Fibroblast of lung (primary cell): ENCODE measurements around the gene TENM3. TPM values are rescaled to one million over a fixed set of nuclear protein-coding genes. Genes with fewer than 3 reads are reported as not detected.

Source experiments
- DNase-seq, 2 donors: peaks; one replicate each; pipeline versions ENCODE4 v3.0.0 to v3.0.0-alpha.2; 2010; ENCODE audit warnings: low read depth in 2 of 2
- H2AFZ ChIP-seq: 2 replicates; pipeline ENCODE4 v1.5.1; 2012; ENCODE audit warnings: low read length, control low read depth, inconsistent platforms
- H3K27ac ChIP-seq: 2 replicates; pipeline ENCODE4 v1.5.1; 2011; ENCODE audit warnings: low read length, control low read depth; ENCODE audit not compliant: insufficient read depth
- H3K27me3 ChIP-seq: 2 replicates; pipeline ENCODE4 v1.5.1; 2011; ENCODE audit warnings: mild to moderate bottlenecking, low read length; ENCODE audit not compliant: control insufficient read depth, insufficient read depth
- H3K36me3 ChIP-seq: 2 replicates; pipeline ENCODE4 v1.5.1; 2011; ENCODE audit warnings: low read length; ENCODE audit not compliant: control insufficient read depth, insufficient read depth
- H3K4me1 ChIP-seq: 2 replicates; pipeline ENCODE4 v1.5.1; 2011; ENCODE audit warnings: low read length; ENCODE audit not compliant: control insufficient read depth, insufficient read depth; ENCODE audit errors: extremely low read depth
- H3K4me2 ChIP-seq: 2 replicates; pipeline ENCODE4 v1.5.1; 2011; ENCODE audit warnings: low read length, control low read depth; ENCODE audit not compliant: insufficient read depth; ENCODE audit errors: extremely low read depth
- H3K4me3 ChIP-seq, 4 experiments: fragments of 200-600 bp in 1 of 4; sonication (generic) in 1 of 4; replicated peaks in 1 of 4; 2 replicates each; pipeline ENCODE4 v1.5.1; 2011 to 2016; ENCODE audit warnings: low read length in 4 of 4, low read depth in 3 of 4, mild to moderate bottlenecking in 3 of 4, control low read depth in 2 of 4, inconsistent platforms in 1 of 4, mixed read lengths in 1 of 4; ENCODE audit not compliant: insufficient read depth in 1 of 4; ENCODE audit errors: control extremely low read depth in 1 of 4
- H3K79me2 ChIP-seq: 2 replicates; pipeline ENCODE4 v1.5.1; 2012; ENCODE audit warnings: mild to moderate bottlenecking, low read length, inconsistent platforms; ENCODE audit not compliant: control insufficient read depth, insufficient read depth
- H3K9ac ChIP-seq: 2 replicates; pipeline ENCODE4 v1.5.1; 2011; ENCODE audit warnings: mild to moderate bottlenecking, low read length, control low read depth; ENCODE audit not compliant: insufficient read depth
- H3K9me3 ChIP-seq: 2 replicates; pipeline ENCODE4 v1.5.1; 2012; ENCODE audit warnings: low read depth, low read length; ENCODE audit not compliant: control insufficient read depth, insufficient read depth
- H4K20me1 ChIP-seq: 2 replicates; pipeline ENCODE4 v1.5.1; 2011; ENCODE audit warnings: low read length; ENCODE audit not compliant: control insufficient read depth, insufficient read depth; ENCODE audit errors: extremely low read depth
- CTCF ChIP-seq, 2 donors: IDR thresholded peaks in 1 of 2; conservative IDR thresholded peaks in 1 of 2; 1 replicate in 1 of 2; 2 replicates in 1 of 2; pipeline ENCODE4 v1.5.1; 2011 to 2012; ENCODE audit warnings: low read length in 2 of 2, control low read depth in 1 of 2, inconsistent platforms in 1 of 2, low read depth in 1 of 2, mild to moderate bottlenecking in 1 of 2
- EZH2 ChIP-seq: IDR thresholded peaks from 2 replicates; pipeline ENCODE4 v1.5.1; 2012; ENCODE audit warnings: low read length, control low read depth, mild to moderate bottlenecking; ENCODE audit errors: missing control alignments
- polyA plus RNA-seq, 2 donors: library from polyadenylated mRNA; depleted of rRNA in 1 of 2; stranded (reverse) in 1 of 2; unstranded in 1 of 2; fragments of >200 nt; gene quantifications; 2 replicates each; pipeline ENCODE4 v1.2.1, GENCODE V29; 2011 to 2012; ENCODE audit warnings: missing spikeins in 1 of 2
- total RNA-seq: library from RNA; depleted of rRNA; stranded (reverse); fragments of >200 nt; gene quantifications from 2 replicates; pipeline ENCODE4 v1.2.1, GENCODE V29; 2014

Gene TENM3
- total and polyA plus RNA-seq, 2 donors (not counting 1 experiment from before 2014, with no cell fraction given), result 2.7 to 3.6 TPM

DNA sequence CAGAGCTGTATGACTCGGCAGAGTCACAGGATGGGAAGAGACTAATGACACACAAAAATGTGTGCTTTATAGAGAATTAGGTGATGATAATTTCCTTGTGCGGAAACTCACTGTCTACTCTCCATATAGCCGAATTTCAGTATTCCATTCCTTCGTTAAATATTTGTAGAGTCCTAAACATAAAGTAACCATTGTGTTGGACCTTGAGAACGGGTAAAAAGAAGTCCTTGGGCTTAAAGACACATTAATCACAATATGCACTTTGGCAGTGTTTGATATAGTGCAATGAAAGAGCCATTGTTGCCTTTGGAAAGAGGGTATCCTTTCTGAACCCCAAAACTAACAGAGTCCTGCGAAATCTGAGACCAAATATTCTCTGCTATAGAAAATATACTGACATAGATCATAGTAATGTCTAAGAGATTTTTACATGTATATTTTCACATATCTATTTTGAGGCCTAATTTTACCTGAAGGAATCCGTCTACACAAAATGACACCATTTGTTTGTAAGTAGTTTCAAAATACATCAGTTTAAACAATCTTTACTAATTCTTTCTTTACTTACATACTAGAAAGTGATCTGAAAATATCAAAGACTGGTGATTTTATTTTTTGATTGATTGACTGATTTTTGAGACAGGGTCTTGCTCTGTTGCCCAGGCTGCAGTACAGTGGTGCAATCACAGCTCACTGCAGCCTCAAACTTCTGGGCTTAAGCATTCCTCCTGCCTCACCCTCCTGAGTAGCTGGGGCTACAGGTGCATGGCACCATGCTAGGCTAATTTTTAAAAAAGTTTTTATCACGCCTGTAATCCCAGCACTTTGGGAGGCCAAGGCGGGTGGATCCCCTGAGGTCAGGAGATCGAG, 377.1 kb downstream of the TENM3 start:
- H3K27me3 ChIP-seq, result no peaks in the 10 kb centered on the region
- TF ChIP-seq EZH2 (no peak), CTCF (conservative IDR thresholded peaks at IDR 0.05 in 1 of 2, IDR thresholded peaks at IDR 0.05 in 1 of 2; ENCODE audit: low read depth in 1 of 2, low read length in 2 of 2) (no peak)
- H2AFZ ChIP-seq, result no peak overlapping the region
- no peak overlapping the region for H3K9ac ChIP-seq
- H4K20me1 ChIP-seq, result no peaks in the 10 kb centered on the region
- H3K36me3 ChIP-seq, result no peaks in the 10 kb centered on the region
- no peaks in the 10 kb centered on the region for H3K4me1 ChIP-seq
- no peak overlapping the region for H3K27ac ChIP-seq
- no peaks in the 10 kb centered on the region for H3K79me2 ChIP-seq
- H3K4me2 ChIP-seq, result no peak overlapping the region
- DNase-seq, result no peak
- H3K9me3 ChIP-seq, result no peaks in the 10 kb centered on the region
- no peak overlapping the region for H3K4me3 ChIP-seq

GRCh38 chr4:182624281-182624680, 381.1 kb downstream of the TENM3 start:
- H3K9me3 ChIP-seq, result no peaks in the 10 kb centered on the region
- H2AFZ ChIP-seq, result no peak overlapping the region
- TF ChIP-seq EZH2, result no peak
- TF ChIP-seq CTCF (conservative IDR thresholded peaks at IDR 0.05 in 1 of 2, IDR thresholded peaks at IDR 0.05 in 1 of 2; ENCODE audit: low read depth in 1 of 2, low read length in 2 of 2), result no peak
- no peak overlapping the region for H3K9ac ChIP-seq
- H3K36me3 ChIP-seq, result no peaks in the 10 kb centered on the region
- no peak overlapping the region for H3K4me3 ChIP-seq
- H3K79me2 ChIP-seq, result no peaks in the 10 kb centered on the region
- H3K27ac ChIP-seq, result no peak overlapping the region
- no peaks in the 10 kb centered on the region for H3K4me1 ChIP-seq
- H3K27me3 ChIP-seq, result no peaks in the 10 kb centered on the region
- no peaks in the 10 kb centered on the region for H4K20me1 ChIP-seq
- no peak for DNase-seq
- no peak overlapping the region for H3K4me2 ChIP-seq

DNA sequence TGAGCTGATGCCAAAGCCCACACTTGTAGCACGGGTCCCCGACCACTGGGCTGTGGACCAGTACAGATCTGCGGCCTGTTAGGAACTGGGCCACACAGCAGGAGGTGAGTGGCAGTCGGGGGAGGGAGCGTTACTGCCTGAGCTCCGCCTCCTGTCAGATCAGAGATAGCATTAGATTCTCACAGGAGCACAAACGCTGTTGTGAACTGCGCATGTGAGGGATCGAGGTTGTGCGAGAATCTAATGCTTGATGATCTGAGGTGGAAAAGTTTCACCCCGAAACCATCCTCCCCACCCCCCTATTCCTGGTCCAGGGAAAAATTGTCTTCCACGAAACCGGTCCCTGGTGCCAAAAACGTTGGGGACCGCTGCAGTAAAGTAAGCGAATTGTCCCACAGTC, 382.0 kb downstream of the TENM3 start:
- DNase-seq, result no peak
- Histone ChIP-seq H3K9ac (no peak overlapping the region), H2AFZ (no peak overlapping the region), H3K4me1 (no peaks in the 10 kb centered on the region), H3K9me3 (no peaks in the 10 kb centered on the region), H3K4me2 (no peak overlapping the region), H4K20me1 (no peaks in the 10 kb centered on the region), H3K27ac (no peak overlapping the region), H3K27me3 (no peaks in the 10 kb centered on the region), H3K36me3 (no peaks in the 10 kb centered on the region), H3K4me3 (no peak overlapping the region), H3K79me2 (no peaks in the 10 kb centered on the region)
- TF ChIP-seq EZH2 (no peak), CTCF (conservative IDR thresholded peaks at IDR 0.05 in 1 of 2, IDR thresholded peaks at IDR 0.05 in 1 of 2; ENCODE audit: low read depth in 1 of 2, low read length in 2 of 2) (no peak)
